Thoracic aorta (tissue), 2 donors: ENCODE data around the gene CXCL5. TPM values are rescaled to one million over a fixed set of nuclear protein-coding genes. Genes with fewer than 3 reads are reported as not detected.

Experiments used
- ATAC-seq: fragments of 150-250 bp; one replicate; pipeline ENCODE4 v1.8.0; 2017; ENCODE audit warnings: low read depth; ENCODE audit not compliant: insufficient number of reproducible peaks, low FRiP score
- DNase-seq: peaks from one replicate; pipeline ENCODE4 v3.0.0-alpha.2; 2020; ENCODE audit warnings: low spot score
- H3K27ac ChIP-seq, 2 donors: fragments of 200-600 bp; sonication (generic); 1 replicate in 1 of 2; 2 replicates in 1 of 2; pipeline ENCODE4 v1.5.1; 2016; ENCODE audit warnings: mild to moderate bottlenecking in 2 of 2, moderate library complexity in 2 of 2
- H3K27me3 ChIP-seq: fragments of 200-600 bp; sonication (generic); replicated peaks from 2 replicates; pipeline ENCODE4 v1.6.0; 2016; ENCODE audit warnings: mild to moderate bottlenecking; ENCODE audit not compliant: insufficient read depth
- H3K36me3 ChIP-seq: fragments of 200-600 bp; sonication (generic); one replicate; pipeline ENCODE4 v1.5.1; 2016
- H3K4me1 ChIP-seq, 2 donors: fragments of 200-600 bp; sonication (generic); 1 replicate in 1 of 2; 2 replicates in 1 of 2; pipeline versions ENCODE4 v1.5.1 to v1.6.0; 2016; ENCODE audit warnings: low read depth in 2 of 2, mild to moderate bottlenecking in 1 of 2; ENCODE audit not compliant: control insufficient read depth in 1 of 2
- H3K4me3 ChIP-seq: fragments of 200-600 bp; sonication (generic); 2 replicates; pipeline ENCODE4 v1.5.1; 2016; ENCODE audit warnings: mild to moderate bottlenecking
- H3K9me3 ChIP-seq: fragments of 200-600 bp; sonication (generic); 2 replicates; pipeline ENCODE4 v1.5.1; 2016
- CTCF ChIP-seq: fragments of 200-600 bp; sonication (generic); IDR thresholded peaks from one replicate; pipeline ENCODE4 v1.5.1; 2019; ENCODE audit warnings: antibody characterized with exemption
- total RNA-seq, 2 donors: library from RNA; depleted of rRNA; stranded (reverse); fragments of >200 nt; gene quantifications; one replicate each; pipeline versions ENCODE4 v1.1.0 to v1.2.3, GENCODE V29; 2016

Gene CXCL5
- total RNA-seq, 2 donors from 2014 or later, result 0.49 TPM; not detected in 1

DNA sequence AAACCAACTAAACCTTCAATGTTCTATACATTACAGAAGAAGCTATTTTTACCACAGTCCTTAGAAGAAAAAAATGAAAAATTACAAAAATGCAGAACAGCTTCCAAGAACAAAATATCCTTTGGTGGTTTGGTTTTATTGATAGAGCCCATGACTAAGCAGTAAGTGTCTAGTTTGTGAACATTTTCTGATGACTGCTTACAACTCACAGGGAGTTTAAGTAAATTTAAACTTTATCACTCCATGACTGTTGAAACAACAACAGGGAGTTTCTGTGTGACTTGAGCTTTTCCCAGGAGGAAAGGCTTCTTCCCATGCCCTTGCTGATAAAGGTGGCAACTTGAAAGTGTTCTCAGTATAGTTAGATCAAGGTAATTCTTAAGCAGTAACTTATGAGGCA is 19.6 kb downstream of the CXCL5 start:
- DNase-seq (no peak), ATAC-seq (no peak)
- no peaks in the 10 kb centered on the region for H3K27me3 ChIP-seq
- H3K27ac ChIP-seq, result no peak overlapping the region
- no peaks in the 10 kb centered on the region for H3K9me3 ChIP-seq
- no peak for TF ChIP-seq CTCF
- H3K36me3 ChIP-seq, result no peaks in the 10 kb centered on the region
- H3K4me3 ChIP-seq, result no peak overlapping the region
- H3K4me1 ChIP-seq, result peaks cover 0 to 18% of the 10 kb centered on the region in 2 donors

- DNase-seq, result no peak
- no peak overlapping the region for H3K4me3 ChIP-seq
- H3K9me3 ChIP-seq, result no peaks in the 10 kb centered on the region
- TF ChIP-seq CTCF, result no peak
- no peaks in the 10 kb centered on the region for H3K27me3 ChIP-seq
- peaks cover 0 to 10% of the 10 kb centered on the region in 2 donors for H3K4me1 ChIP-seq
- no peaks in the 10 kb centered on the region for H3K36me3 ChIP-seq
- ATAC-seq, result no peak
- no peak overlapping the region for H3K27ac ChIP-seq
Observed at GRCh38 chr4:73976716-73977115, 21.8 kb downstream of the CXCL5 start.

DNA sequence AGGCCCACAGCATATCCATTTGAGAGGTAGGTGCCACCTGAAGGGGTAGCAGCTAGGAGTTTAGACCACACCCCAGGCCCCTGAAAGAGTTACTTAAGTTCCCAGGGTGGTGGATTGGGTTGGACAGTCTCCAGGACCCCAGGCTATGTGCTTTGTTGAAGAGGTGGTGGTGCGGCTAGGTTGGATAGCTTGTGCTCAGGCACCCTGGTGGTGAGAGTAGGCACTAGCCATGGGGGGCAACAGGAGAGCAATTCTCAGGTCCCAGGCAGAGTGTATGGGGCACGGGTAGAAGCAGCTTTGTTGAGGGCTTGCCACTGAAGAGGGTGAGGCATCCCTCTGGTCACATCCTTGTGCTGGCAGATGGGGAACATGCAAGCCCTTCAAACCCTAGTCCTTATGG is 22.3 kb downstream of the CXCL5 start:
- ATAC-seq (no peak), DNase-seq (no peak)
- Histone ChIP-seq H3K4me3 (no peak overlapping the region), H3K27me3 (no peaks in the 10 kb centered on the region), H3K9me3 (no peaks in the 10 kb centered on the region), H3K4me1 (peaks cover 0 to 8% of the 10 kb centered on the region in 2 donors), H3K36me3 (no peaks in the 10 kb centered on the region), H3K27ac (no peak overlapping the region)
- no peak for TF ChIP-seq CTCF

- H3K27me3 ChIP-seq, result no peaks in the 10 kb centered on the region
- ATAC-seq (no peak), DNase-seq (no peak)
- no peak overlapping the region for H3K27ac ChIP-seq
- no peak overlapping the region for H3K4me3 ChIP-seq
- H3K9me3 ChIP-seq, result peaks cover 3% of the 10 kb centered on the region
- no peak for TF ChIP-seq CTCF
- peaks cover 0 to 7% of the 10 kb centered on the region in 2 donors for H3K4me1 ChIP-seq
- H3K36me3 ChIP-seq, result no peaks in the 10 kb centered on the region
Observed at GRCh38 chr4:73974352-73974751, 24.1 kb downstream of the CXCL5 start.

DNA sequence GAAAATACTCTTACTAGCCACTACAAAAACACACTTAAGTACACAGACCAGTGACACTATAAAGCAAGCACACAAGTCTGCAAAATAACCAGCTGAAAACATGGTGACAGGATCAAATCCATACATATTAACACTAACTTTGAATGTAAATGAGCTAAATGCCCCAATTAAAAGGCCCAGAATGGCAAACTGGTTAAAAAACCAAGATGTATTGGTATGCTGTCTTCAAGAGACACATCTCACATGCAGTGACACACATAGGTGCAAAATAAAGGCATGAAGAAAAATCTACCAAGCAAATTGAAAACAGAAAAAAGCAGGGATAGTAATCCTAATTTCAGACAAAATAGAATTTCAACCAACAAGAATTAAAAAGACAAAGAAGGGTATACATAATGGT is 27.5 kb downstream of the CXCL5 start:
- H3K4me3 ChIP-seq, result no peak overlapping the region
- H3K9me3 ChIP-seq, result peaks cover 3% of the 10 kb centered on the region
- no peaks in the 10 kb centered on the region for H3K36me3 ChIP-seq
- no peaks in the 10 kb centered on the region for H3K4me1 ChIP-seq
- ATAC-seq (no peak), DNase-seq (no peak)
- TF ChIP-seq CTCF, result no peak
- no peaks in the 10 kb centered on the region for H3K27me3 ChIP-seq
- H3K27ac ChIP-seq, result no peak overlapping the region
